GM23338 (cell line): ENCODE measurements around the gene SLC45A1. TPM values are rescaled to one million over a fixed set of nuclear protein-coding genes. Genes with fewer than 3 reads are reported as not detected.

ENCODE experiments used
- CTCF ChIP-seq, 2 experiments: fragments of 200-600 bp in 1 of 2; sonication (generic) in 1 of 2; conservative IDR thresholded peaks; 2 replicates each; pipeline versions ENCODE4 v1.5.1 to v1.6.1; 2016 to 2017; ENCODE audit warnings: antibody characterized with exemption in 2 of 2, low read depth in 2 of 2, mild to moderate bottlenecking in 2 of 2, moderate library complexity in 1 of 2
- EZH2phosphoT487 ChIP-seq: fragments of 200-600 bp; sonication (generic); IDR thresholded peaks from one replicate; pipeline ENCODE4 v1.8.1; 2018; ENCODE audit warnings: antibody characterized with exemption; ENCODE audit not compliant: unreplicated experiment
- POLR2AphosphoS5 ChIP-seq: IDR thresholded peaks from 2 replicates; pipeline ENCODE4 v1.6.1; 2016; ENCODE audit warnings: antibody characterized with exemption, low read depth
- REST ChIP-seq: IDR thresholded peaks from one replicate; pipeline ENCODE4 v1.6.1; 2018; ENCODE audit warnings: antibody characterized with exemption; ENCODE audit not compliant: unreplicated experiment
- ZNF462 ChIP-seq: fragments of 250-450 bp; sonication (Bioruptor Pico); IDR thresholded peaks from 2 replicates; pipeline ENCODE4 v1.5.0; 2020; ENCODE audit warnings: mild to moderate bottlenecking, moderate library complexity
- polyA plus RNA-seq: library from polyadenylated mRNA; unstranded; fragments of >200 nt; fragmentation: Nextera tagmentation; extraction: Ambion mirVana; gene quantifications from 2 replicates; pipeline ENCODE4 v1.2.1, GENCODE V29; 2016
- total RNA-seq: library from RNA; depleted of rRNA; stranded (reverse); fragments of >200 nt; shearing (Covaris generic); gene quantifications from 2 replicates; pipeline ENCODE4 v1.2.3, GENCODE V29; 2014

The SLC45A1 gene
- total and polyA plus RNA-seq, 2 experiments from 2014 or later, result 1.3 to 2.3 TPM

DNA sequence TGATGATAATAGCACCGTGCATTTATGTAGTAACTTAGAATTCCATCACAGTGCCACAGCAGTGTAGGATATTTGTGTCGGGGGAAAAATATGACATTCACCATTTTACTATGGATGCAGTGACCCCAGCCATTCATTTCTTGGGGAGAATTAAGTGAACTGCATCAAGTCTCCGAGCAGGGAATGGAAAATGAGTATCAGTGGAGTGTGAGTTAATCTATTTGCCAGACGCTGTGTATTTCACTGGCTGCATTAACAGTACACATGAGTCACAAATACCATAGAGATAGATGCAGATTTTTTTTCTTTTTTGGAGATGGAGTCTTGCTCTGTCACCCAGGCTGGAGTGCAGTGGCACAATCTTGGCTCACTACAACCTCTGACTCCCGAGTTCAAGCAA, 33.8 kb upstream of the SLC45A1 start (continued):
- TF ChIP-seq ZNF462 (CRISPR knock-in tag) (no peak), POLR2AphosphoS5 (no peak), CTCF (conservative IDR thresholded peaks at IDR 0.05; ENCODE audit: low read depth in 2 of 2) (no peak), REST (no peak), EZH2phosphoT487 (no peak)
